Endothelial cell of umbilical vein (primary cell): Measurements from ENCODE around the gene FAM185A. TPM values are rescaled to one million over a fixed set of nuclear protein-coding genes. Genes with fewer than 3 reads are reported as not detected.

ENCODE experiments used
- BruUV-seq: library from RNA; stranded (reverse); fragments of 400-500 nt; replicated peaks from 2 replicates; lab custom pipeline; 2021; lab: Mats Ljungman, UMichigan
- CTCF ChIA-PET: fragments of 300-600, 350-600 bp; sonication (Branson Sonifier 250); formaldehyde crosslinking; loops from one replicate; lab custom pipeline; 2021; ENCODE audit warnings: antibody characterized with exemption, inconsistent platforms; lab: Charles Lee
- POLR2A ChIA-PET: fragments of 300-600, 350-600 bp; sonication (Branson Sonifier 250); formaldehyde crosslinking; loops from one replicate; lab custom pipeline; 2021; ENCODE audit warnings: antibody characterized with exemption, inconsistent platforms; lab: Charles Lee
- DNase-seq: peaks from one replicate; pipeline ENCODE4 v3.0.0-alpha.2; 2011; ENCODE audit warnings: low read depth, low spot score
- FAIRE-seq: peaks from 2 replicates; lab custom pipeline; 2011; peaks lifted over from hg19 to GRCh38; lab: Jason Lieb, UNC
- H2AFZ ChIP-seq: 2 replicates; pipeline ENCODE4 v1.6.0; 2012; ENCODE audit warnings: low read depth, low read length, control low read depth, inconsistent platforms
- H3K27ac ChIP-seq: 2 replicates; pipeline ENCODE4 v1.5.1; 2011; ENCODE audit warnings: low read depth, mild to moderate bottlenecking, control low read depth, low read length, moderate library complexity; ENCODE audit not compliant: insufficient read depth
- H3K27me3 ChIP-seq, 2 experiments: 2 replicates each; pipeline versions ENCODE4 v1.6.0 to v1.6.1; 2011; ENCODE audit warnings: low read length in 2 of 2, mixed read lengths in 1 of 2; ENCODE audit not compliant: control insufficient read depth in 2 of 2, insufficient read depth in 2 of 2
- H3K36me3 ChIP-seq, 2 experiments: 2 replicates in 1 of 2; 3 replicates in 1 of 2; pipeline ENCODE4 v1.5.1; 2011; ENCODE audit warnings: low read length in 2 of 2, mild to moderate bottlenecking in 1 of 2, moderate library complexity in 1 of 2; ENCODE audit not compliant: control insufficient read depth in 2 of 2, insufficient read depth in 2 of 2; ENCODE audit errors: extremely low read depth in 1 of 2
- H3K4me1 ChIP-seq: 3 replicates; pipeline ENCODE4 v1.5.1; 2011; ENCODE audit warnings: mild to moderate bottlenecking, low read length; ENCODE audit not compliant: control insufficient read depth, insufficient read depth; ENCODE audit errors: extremely low read depth
- H3K4me2 ChIP-seq: 2 replicates; pipeline ENCODE4 v1.6.1; 2011; ENCODE audit warnings: low read length, control low read depth, mixed read lengths; ENCODE audit not compliant: insufficient read depth
- H3K4me3 ChIP-seq, 3 experiments: fragments of 200-600 bp in 1 of 3; sonication (generic), shearing (Covaris generic) in 1 of 3; replicated peaks in 1 of 3; 2 replicates each; pipeline ENCODE4 v1.5.1; 2011 to 2016; ENCODE audit warnings: control low read depth in 3 of 3, low read length in 3 of 3, mild to moderate bottlenecking in 2 of 3, inconsistent platforms in 1 of 3, low read depth in 1 of 3, moderate library complexity in 1 of 3; ENCODE audit not compliant: insufficient read depth in 1 of 3
- H3K79me2 ChIP-seq: 2 replicates; pipeline ENCODE4 v1.6.0; 2012; ENCODE audit warnings: low read length, inconsistent platforms; ENCODE audit not compliant: control insufficient read depth, insufficient read depth
- H3K9ac ChIP-seq: replicated peaks from 2 replicates; pipeline ENCODE3; 2011; ENCODE audit warnings: low read length, control low read depth; ENCODE audit not compliant: insufficient read depth; ENCODE audit errors: extremely low read depth
- H3K9me1 ChIP-seq: replicated peaks from 3 replicates; pipeline ENCODE4 v1.6.0; 2011; ENCODE audit warnings: mild to moderate bottlenecking, low read length; ENCODE audit not compliant: control insufficient read depth, insufficient read depth; ENCODE audit errors: extremely low read depth
- H3K9me3 ChIP-seq: replicated peaks from 2 replicates; pipeline ENCODE4 v1.5.1; 2012; ENCODE audit warnings: low read length, inconsistent platforms; ENCODE audit not compliant: control insufficient read depth, insufficient read depth
- H4K20me1 ChIP-seq: replicated peaks from 2 replicates; pipeline ENCODE3; 2011; ENCODE audit warnings: mild to moderate bottlenecking, low read length; ENCODE audit not compliant: control insufficient read depth, insufficient read depth; ENCODE audit errors: extremely low read depth
- EZH2 ChIP-seq: IDR thresholded peaks from 2 replicates; pipeline ENCODE4 v1.6.1; 2012; ENCODE audit warnings: borderline replicate concordance, low read depth, mild to moderate bottlenecking, moderate library complexity, low read length, inconsistent platforms; ENCODE audit not compliant: severe bottlenecking
- FOS ChIP-seq: IDR thresholded peaks from 2 replicates; pipeline ENCODE4 v1.6.1; 2011; ENCODE audit warnings: mild to moderate bottlenecking, low read length, moderate library complexity, borderline replicate concordance; ENCODE audit not compliant: insufficient read depth
- GATA2 ChIP-seq: IDR thresholded peaks from 2 replicates; pipeline ENCODE4 v1.7.0; 2011; ENCODE audit warnings: low read depth, mild to moderate bottlenecking, moderate library complexity, mixed read lengths, low read length; ENCODE audit not compliant: insufficient read length, insufficient read depth
- JUN ChIP-seq: IDR thresholded peaks from 2 replicates; pipeline ENCODE4 v1.6.1; 2011; ENCODE audit warnings: borderline replicate concordance, low read depth; ENCODE audit not compliant: insufficient read length, insufficient read depth
- MYC ChIP-seq: IDR thresholded peaks from one replicate; pipeline ENCODE4 v1.6.1; 2011; ENCODE audit warnings: mild to moderate bottlenecking, low read depth, low read length
- POLR2A ChIP-seq: IDR thresholded peaks from 2 replicates; pipeline ENCODE4 v1.6.1; 2012; ENCODE audit warnings: low read depth, mild to moderate bottlenecking, control low read depth, low read length
- POLR2AphosphoS5 ChIP-seq: IDR thresholded peaks from 2 replicates; pipeline ENCODE4 v1.6.1; 2012; ENCODE audit warnings: low read depth, mild to moderate bottlenecking, control low read depth, low read length, moderate library complexity; ENCODE audit not compliant: insufficient read depth
- dilution Hi-C: fragments of 300-500 bp; cut with MboI; formaldehyde crosslinking; loops from one replicate; pipeline ENCODE4 v1.15.0; 2019; ENCODE audit warnings: low sequenced_read_pairs; ENCODE audit not compliant: extremely low pct_ligation_motif_present
- intact Hi-C: fragments of 100-400 bp; cut with micrococcal nuclease; formaldehyde crosslinking; loops from one replicate; pipeline ENCODE4 v1.10.0; 2022
- polyA plus RNA-seq, 4 experiments: library from polyadenylated mRNA; depleted of rRNA in 3 of 4; stranded (reverse) in 3 of 4; unstranded in 1 of 4; fragments of >200 nt; gene quantifications; 2 replicates each; pipeline versions ENCODE4 v1.2.1 to v1.2.3, GENCODE V29; 2011 to 2012; ENCODE audit warnings: missing spikeins in 1 of 4
- total RNA-seq: library from RNA; stranded (reverse); gene quantifications from 2 replicates; pipeline ENCODE4 v1.2.3, GENCODE V29; 2021
- TF ChIP-seq, protein P1 (sequence below): IDR thresholded peaks from 2 replicates; pipeline ENCODE4 v1.6.1; 2011; ENCODE audit not compliant: insufficient read depth, insufficient read length
- TF ChIP-seq, protein P2 (sequence below), 2 donors: IDR thresholded peaks; 1 replicate in 1 of 2; 2 replicates in 1 of 2; pipeline ENCODE4 v1.5.1; 2011; ENCODE audit warnings: low read length in 2 of 2, mild to moderate bottlenecking in 2 of 2, moderate library complexity in 2 of 2, control low read depth in 1 of 2, inconsistent platforms in 1 of 2, low read depth in 1 of 2; ENCODE audit not compliant: insufficient read depth in 1 of 2; ENCODE audit errors: extremely low read depth in 1 of 2

The FAM185A gene
- total and polyA plus RNA-seq, 2 donors (not counting 3 experiments of a cell fraction or from before 2014, with no cell fraction given) = 5.4 to 7.6 TPM

DNA sequence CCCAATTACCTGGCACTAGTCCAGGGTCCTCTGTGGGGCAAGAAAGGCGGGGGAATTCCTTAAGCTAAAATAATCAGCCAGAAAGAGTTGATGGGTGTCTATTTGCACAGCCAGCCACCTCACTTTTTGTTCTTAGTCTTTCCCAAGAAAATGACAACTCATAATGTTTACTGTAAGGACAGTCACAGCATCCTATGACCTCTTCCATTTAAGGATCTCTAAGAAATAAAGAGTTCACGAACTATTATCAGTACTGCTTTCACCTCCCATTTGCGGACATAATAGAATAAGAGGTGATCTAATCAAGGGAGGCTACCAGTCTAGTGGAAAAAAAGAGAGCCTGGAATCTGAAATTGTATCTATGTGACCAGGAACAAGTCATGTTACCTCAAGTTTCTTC, 91.6 kb downstream of the FAM185A start:
- TF ChIP-seq GATA2 = no peak
- no peak for TF ChIP-seq MYC
- no peak for TF ChIP-seq POLR2AphosphoS5
- TF ChIP-seq, protein P1, sequence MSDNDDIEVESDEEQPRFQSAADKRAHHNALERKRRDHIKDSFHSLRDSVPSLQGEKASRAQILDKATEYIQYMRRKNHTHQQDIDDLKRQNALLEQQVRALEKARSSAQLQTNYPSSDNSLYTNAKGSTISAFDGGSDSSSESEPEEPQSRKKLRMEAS = no peak
- TF ChIP-seq, protein P2, sequence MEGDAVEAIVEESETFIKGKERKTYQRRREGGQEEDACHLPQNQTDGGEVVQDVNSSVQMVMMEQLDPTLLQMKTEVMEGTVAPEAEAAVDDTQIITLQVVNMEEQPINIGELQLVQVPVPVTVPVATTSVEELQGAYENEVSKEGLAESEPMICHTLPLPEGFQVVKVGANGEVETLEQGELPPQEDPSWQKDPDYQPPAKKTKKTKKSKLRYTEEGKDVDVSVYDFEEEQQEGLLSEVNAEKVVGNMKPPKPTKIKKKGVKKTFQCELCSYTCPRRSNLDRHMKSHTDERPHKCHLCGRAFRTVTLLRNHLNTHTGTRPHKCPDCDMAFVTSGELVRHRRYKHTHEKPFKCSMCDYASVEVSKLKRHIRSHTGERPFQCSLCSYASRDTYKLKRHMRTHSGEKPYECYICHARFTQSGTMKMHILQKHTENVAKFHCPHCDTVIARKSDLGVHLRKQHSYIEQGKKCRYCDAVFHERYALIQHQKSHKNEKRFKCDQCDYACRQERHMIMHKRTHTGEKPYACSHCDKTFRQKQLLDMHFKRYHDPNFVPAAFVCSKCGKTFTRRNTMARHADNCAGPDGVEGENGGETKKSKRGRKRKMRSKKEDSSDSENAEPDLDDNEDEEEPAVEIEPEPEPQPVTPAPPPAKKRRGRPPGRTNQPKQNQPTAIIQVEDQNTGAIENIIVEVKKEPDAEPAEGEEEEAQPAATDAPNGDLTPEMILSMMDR (IDR thresholded peaks at IDR 0.05; ENCODE audit: extremely low read depth in 1 of 2, insufficient read depth in 1 of 2, low read depth in 1 of 2, low read length in 2 of 2) = no peak
- no peak for TF ChIP-seq POLR2A
- TF ChIP-seq FOS = no peak
- no peak for TF ChIP-seq EZH2
- TF ChIP-seq JUN = no peak

More for the DNA sequence above, 91.6 kb downstream of the FAM185A start:
- no peak overlapping the region for H3K27ac ChIP-seq
- ChIA-PET CTCF (interaction anchor here (1.6 kb wide), 1 partner anchor 11 kb away, joined by 3 read pairs; no protein-coding TSS in a partner anchor), POLR2A (no interaction called here)
- H3K27me3 ChIP-seq = no peaks in the 10 kb centered on the region
- FAIRE-seq = no peak
- no peak overlapping the region for H3K4me2 ChIP-seq
- dilution Hi-C loops = no loop called here
- H3K9ac ChIP-seq = no peak overlapping the region
- no peaks in the 10 kb centered on the region for H3K79me2 ChIP-seq
- peaks cover 16% of the 10 kb centered on the region for H3K4me1 ChIP-seq
- H3K9me1 ChIP-seq = no peaks in the 10 kb centered on the region
- no TSS peak for BruUV-seq
- no peak overlapping the region for H2AFZ ChIP-seq
- no peak for DNase-seq
- intact Hi-C loops = no loop called here
- no peaks in the 10 kb centered on the region for H3K9me3 ChIP-seq
- no peak overlapping the region for H3K4me3 ChIP-seq
- no peaks in the 10 kb centered on the region for H3K36me3 ChIP-seq
- H4K20me1 ChIP-seq = no peaks in the 10 kb centered on the region
